ENCODE results near the gene IFIT1B. TPM values are rescaled to one million over a fixed set of nuclear protein-coding genes. Genes with fewer than 3 reads are reported as not detected.
A peak's percentile ranks its signal among the peaks of the same experiment; 100 is the strongest.
"Not testable (repeated sequence)": the region's sequence is repeated elsewhere in the genome, so short reads cannot be mapped to it uniquely, and the experiment has no call there.

IFIT1B gene
- total and polyA plus RNA-seq, 2 donors, result 0.07 to 0.38 TPM

DNA sequence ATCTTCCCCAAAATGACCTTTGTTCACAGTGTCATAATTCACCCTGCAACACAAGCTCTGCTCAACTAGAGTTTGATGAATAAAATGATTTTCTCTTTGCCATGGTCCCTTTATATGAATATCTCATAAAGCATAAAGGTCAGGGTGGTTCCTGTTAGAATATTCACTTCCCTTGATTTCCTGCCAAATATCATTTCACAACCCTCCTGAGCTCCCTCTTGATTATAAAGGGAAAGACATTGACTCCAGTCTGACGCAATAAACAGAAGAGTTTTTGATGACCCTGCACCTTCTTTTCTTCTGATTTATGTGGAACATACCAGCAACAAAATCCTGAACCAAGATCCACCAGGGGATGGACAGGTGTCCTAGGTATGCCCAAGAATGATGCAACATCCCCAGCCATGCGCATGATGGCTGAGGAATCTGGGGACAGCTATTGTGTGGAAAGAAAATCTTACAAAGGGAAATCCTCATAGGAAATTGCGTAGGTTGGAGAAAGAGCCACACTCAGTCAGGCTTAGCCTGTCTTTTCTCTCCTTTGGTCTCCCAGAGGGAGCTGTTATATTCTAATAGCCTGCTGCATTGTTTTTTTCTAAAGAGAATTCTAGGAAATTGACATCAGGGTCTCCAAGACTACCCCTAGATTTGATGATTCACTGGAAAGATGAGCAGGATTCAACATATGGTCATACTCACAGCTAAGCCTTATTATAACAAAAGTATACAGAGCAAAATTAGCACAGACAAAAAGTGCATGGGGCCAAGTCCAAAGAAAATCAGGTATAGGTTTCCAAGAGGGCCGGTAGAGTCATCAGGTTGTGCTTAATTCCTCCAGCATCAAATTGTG, 31.2 kb upstream of the IFIT1B start:
- Histone ChIP-seq H3K27me3 (ENCODE audit: control insufficient read depth in 2 of 2, insufficient read depth in 1 of 2, low read length in 1 of 2) (no peaks in the 10 kb centered on the region), H3K36me3 (ENCODE audit: control insufficient read depth in 2 of 2, insufficient read depth in 2 of 2, low read length in 1 of 2) (no peaks in the 10 kb centered on the region), H3K4me1 (ENCODE audit: control insufficient read depth in 2 of 2, insufficient read depth in 2 of 2, low read length in 2 of 2) (peaks cover 0 to 10% of the 10 kb centered on the region in 2 donors), H3K9me3 (ENCODE audit: control insufficient read depth in 2 of 2, insufficient read depth in 1 of 2, low read length in 1 of 2) (no peaks in the 10 kb centered on the region), H3K4me3 (ENCODE audit: low read length in 2 of 2) (no peak overlapping the region), H3K27ac (ENCODE audit: low read depth in 1 of 2, low read length in 1 of 2) (no peak overlapping the region)
- DNase-seq (ENCODE audit: low read depth in 6 of 9, low spot score in 9 of 9), result no peak
- 96% methylated on average over 4 of the region's 4 CpGs for WGBS

DNA sequence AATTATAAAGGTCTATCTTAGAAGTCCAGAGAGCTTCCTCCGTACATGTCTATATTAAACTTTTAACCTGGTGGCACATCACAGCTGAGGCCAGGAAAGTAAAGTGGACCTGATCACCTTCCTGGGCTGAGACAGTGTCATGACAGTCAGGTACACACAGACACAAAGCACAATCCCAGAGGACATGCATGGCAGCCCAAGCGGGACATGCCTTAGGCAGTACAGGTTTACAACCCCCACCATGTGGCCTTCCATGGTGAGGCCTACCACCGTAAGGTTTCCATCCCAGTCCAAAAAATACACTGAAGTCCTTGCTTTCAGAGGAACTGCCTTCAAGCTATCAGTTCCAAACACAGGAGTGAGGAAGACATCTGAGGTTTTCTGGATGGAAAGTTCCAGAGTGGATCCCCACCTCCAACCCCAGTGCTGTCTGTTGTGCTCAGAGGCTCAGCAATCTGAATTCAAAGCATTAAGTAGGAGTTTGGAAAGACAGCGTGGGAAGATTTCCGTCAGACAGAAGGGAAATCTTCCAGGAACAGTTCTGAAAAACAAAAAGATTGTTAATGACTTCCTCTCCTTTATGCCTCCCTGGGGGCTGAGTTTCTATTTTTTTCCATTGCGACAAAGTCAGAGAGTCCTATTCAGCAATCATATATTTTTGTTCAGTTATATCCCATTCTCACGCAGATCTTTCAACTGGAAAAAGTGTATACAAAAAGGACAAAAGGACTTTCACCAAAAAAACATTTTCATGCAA, 30.0 kb upstream of the IFIT1B start:
- no peak overlapping the region for H3K4me3 ChIP-seq (ENCODE audit: low read length in 2 of 2)
- no peak for DNase-seq (ENCODE audit: low read depth in 6 of 9, low spot score in 9 of 9)
- no peaks in the 10 kb centered on the region for H3K36me3 ChIP-seq (ENCODE audit: control insufficient read depth in 2 of 2, insufficient read depth in 2 of 2, low read length in 1 of 2)
- H3K9me3 ChIP-seq (ENCODE audit: control insufficient read depth in 2 of 2, insufficient read depth in 1 of 2, low read length in 1 of 2), result no peaks in the 10 kb centered on the region
- WGBS, result 96% methylated on average over 7 of the region's 7 CpGs
- peaks cover 0 to 11% of the 10 kb centered on the region in 2 donors for H3K4me1 ChIP-seq (ENCODE audit: control insufficient read depth in 2 of 2, insufficient read depth in 2 of 2, low read length in 2 of 2)
- no peak overlapping the region for H3K27ac ChIP-seq (ENCODE audit: low read depth in 1 of 2, low read length in 1 of 2)
- no peaks in the 10 kb centered on the region for H3K27me3 ChIP-seq (ENCODE audit: control insufficient read depth in 2 of 2, insufficient read depth in 1 of 2, low read length in 1 of 2)

DNA sequence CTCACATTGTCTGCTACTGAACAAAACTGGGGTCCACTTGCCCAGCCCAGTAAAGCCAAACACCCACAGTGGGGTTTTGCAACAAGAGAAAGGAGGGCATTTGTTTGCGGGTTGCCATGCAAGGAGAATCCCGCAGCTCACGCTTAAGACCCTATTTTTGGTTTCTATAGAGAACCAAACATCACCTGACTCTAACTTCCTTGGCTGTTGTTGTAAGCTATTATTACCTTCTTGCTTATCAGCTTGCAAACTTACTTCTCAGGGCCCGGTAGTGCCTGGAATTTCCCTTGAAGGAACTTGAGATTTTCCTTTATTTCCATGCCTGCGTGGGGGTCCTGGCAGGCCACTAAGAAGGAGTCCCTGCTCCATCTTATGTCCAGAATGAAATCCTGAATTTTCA, 29.4 kb upstream of the IFIT1B start:
- Histone ChIP-seq H3K36me3 (ENCODE audit: control insufficient read depth in 2 of 2, insufficient read depth in 2 of 2, low read length in 1 of 2) (no peaks in the 10 kb centered on the region), H3K4me3 (ENCODE audit: low read length in 2 of 2) (no peak overlapping the region), H3K4me1 (ENCODE audit: control insufficient read depth in 2 of 2, insufficient read depth in 2 of 2, low read length in 2 of 2) (peaks cover 0 to 11% of the 10 kb centered on the region in 2 donors), H3K9me3 (ENCODE audit: control insufficient read depth in 2 of 2, insufficient read depth in 1 of 2, low read length in 1 of 2) (no peaks in the 10 kb centered on the region), H3K27ac (ENCODE audit: low read depth in 1 of 2, low read length in 1 of 2) (no peak overlapping the region), H3K27me3 (ENCODE audit: control insufficient read depth in 2 of 2, insufficient read depth in 1 of 2, low read length in 1 of 2) (no peaks in the 10 kb centered on the region)
- 87% methylated on average over 5 of the region's 5 CpGs for WGBS
- DNase-seq (ENCODE audit: low read depth in 6 of 9, low spot score in 9 of 9), result no peak

DNA sequence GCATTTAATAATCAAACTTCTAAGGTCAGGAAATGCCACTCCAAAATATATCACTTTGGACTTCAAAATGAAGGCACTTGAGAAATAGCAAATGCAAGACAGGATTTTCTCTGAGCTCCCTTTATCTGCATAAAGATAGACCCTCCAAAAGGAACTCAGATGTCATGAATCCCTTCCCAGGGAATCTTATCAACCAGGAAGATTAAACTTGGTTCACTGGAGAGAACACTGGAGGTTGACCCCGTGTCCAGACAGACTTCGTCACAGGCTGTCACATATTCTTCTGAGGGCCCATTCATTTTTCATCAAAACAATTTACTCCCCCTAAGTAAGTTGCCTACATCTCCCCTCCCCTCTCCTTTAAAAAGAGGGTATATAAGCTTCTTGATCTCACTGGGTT, 28.9 kb upstream of the IFIT1B start:
- DNase-seq (ENCODE audit: low read depth in 6 of 9, low spot score in 9 of 9), result no peak
- Histone ChIP-seq H3K4me1 (ENCODE audit: control insufficient read depth in 2 of 2, insufficient read depth in 2 of 2, low read length in 2 of 2) (peaks cover 0 to 11% of the 10 kb centered on the region in 2 donors), H3K36me3 (ENCODE audit: control insufficient read depth in 2 of 2, insufficient read depth in 2 of 2, low read length in 1 of 2) (no peaks in the 10 kb centered on the region), H3K9me3 (ENCODE audit: control insufficient read depth in 2 of 2, insufficient read depth in 1 of 2, low read length in 1 of 2) (no peaks in the 10 kb centered on the region), H3K27me3 (ENCODE audit: control insufficient read depth in 2 of 2, insufficient read depth in 1 of 2, low read length in 1 of 2) (no peaks in the 10 kb centered on the region), H3K4me3 (ENCODE audit: low read length in 2 of 2) (no peak overlapping the region), H3K27ac (ENCODE audit: low read depth in 1 of 2, low read length in 1 of 2) (no peak overlapping the region)
- 96% methylated on average over 2 of the region's 2 CpGs for WGBS

DNA sequence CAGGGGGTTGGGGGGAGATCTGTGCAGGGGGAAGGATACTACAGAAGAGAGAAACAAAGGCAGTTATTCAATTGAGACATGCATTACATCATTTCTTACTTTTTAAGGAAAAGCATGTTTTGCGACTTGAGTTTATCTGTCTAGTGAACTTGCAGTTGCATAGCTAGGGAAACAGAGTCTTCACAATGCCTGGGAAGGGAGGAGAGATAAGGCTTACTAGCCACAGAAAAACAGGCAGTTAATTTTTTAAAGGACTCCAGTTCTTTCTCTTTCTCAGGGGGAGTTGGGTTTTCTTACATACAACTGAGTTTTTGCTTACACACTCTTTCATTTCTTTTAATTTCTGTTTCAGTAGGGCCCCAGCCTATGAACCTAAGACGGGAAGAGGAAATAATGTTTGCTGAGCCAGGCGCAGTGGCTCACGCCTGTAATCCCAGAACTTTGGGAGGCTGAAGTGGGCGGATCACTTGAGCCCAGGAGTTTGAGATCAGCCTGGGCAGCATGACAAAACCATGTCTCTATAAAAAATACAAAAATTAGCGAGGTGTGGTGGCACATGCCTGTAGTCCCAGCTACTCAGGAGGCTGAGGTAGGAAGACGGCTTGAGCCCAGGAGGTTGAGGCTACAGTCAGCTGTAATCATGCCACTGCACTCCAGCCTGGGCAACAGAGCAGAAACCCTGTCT, 27.1 kb upstream of the IFIT1B start:
- not testable (repeated sequence) for DNase-seq (ENCODE audit: low read depth in 6 of 9, low spot score in 9 of 9); H3K9me3 ChIP-seq (ENCODE audit: control insufficient read depth in 2 of 2, insufficient read depth in 1 of 2, low read length in 1 of 2); H3K36me3 ChIP-seq (ENCODE audit: control insufficient read depth in 2 of 2, insufficient read depth in 2 of 2, low read length in 1 of 2); H3K4me3 ChIP-seq (ENCODE audit: low read length in 2 of 2); H3K27me3 ChIP-seq (ENCODE audit: control insufficient read depth in 2 of 2, insufficient read depth in 1 of 2, low read length in 1 of 2)
- Histone ChIP-seq H3K4me1 (ENCODE audit: control insufficient read depth in 2 of 2, insufficient read depth in 2 of 2, low read length in 2 of 2) (peaks cover 0 to 11% of the 10 kb centered on the region in 2 donors), H3K27ac (ENCODE audit: low read depth in 1 of 2, low read length in 1 of 2) (peak overlapping the region in 1 of 2 donors; percentile 66)
- WGBS, result 63% methylated on average over 7 of the region's 7 CpGs

DNA sequence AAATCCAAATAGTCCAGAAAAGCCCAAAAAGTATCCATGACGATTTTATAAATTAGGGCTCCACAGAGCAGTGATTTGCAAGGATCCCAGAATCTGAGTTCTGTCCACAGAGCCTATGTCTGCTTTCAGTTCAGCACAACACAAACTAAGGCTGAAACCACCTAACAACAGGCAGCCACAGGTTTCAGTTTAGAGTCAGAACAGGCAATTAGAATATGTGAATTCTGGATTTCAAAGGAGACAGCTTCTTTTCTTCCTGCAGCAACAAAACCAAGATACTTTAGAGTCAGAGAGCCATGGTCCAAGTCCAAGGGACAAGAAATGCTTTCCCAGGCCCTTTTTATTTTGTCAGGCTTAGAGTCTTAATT, 26.5 kb upstream of the IFIT1B start:
- peak in 1 of 9 donors; percentile 21 for DNase-seq (ENCODE audit: low read depth in 6 of 9, low spot score in 9 of 9)
- Histone ChIP-seq H3K27ac (ENCODE audit: low read depth in 1 of 2, low read length in 1 of 2) (peak overlapping the region in 1 of 2 donors; percentile 55), H3K36me3 (ENCODE audit: control insufficient read depth in 2 of 2, insufficient read depth in 2 of 2, low read length in 1 of 2) (no peaks in the 10 kb centered on the region), H3K27me3 (ENCODE audit: control insufficient read depth in 2 of 2, insufficient read depth in 1 of 2, low read length in 1 of 2) (no peaks in the 10 kb centered on the region), H3K4me3 (ENCODE audit: low read length in 2 of 2) (no peak overlapping the region), H3K9me3 (ENCODE audit: control insufficient read depth in 2 of 2, insufficient read depth in 1 of 2, low read length in 1 of 2) (no peaks in the 10 kb centered on the region), H3K4me1 (ENCODE audit: control insufficient read depth in 2 of 2, insufficient read depth in 2 of 2, low read length in 2 of 2) (peaks cover 0 to 11% of the 10 kb centered on the region in 2 donors)
- 88% methylated on average over 1 of the region's 1 CpG for WGBS

DNA sequence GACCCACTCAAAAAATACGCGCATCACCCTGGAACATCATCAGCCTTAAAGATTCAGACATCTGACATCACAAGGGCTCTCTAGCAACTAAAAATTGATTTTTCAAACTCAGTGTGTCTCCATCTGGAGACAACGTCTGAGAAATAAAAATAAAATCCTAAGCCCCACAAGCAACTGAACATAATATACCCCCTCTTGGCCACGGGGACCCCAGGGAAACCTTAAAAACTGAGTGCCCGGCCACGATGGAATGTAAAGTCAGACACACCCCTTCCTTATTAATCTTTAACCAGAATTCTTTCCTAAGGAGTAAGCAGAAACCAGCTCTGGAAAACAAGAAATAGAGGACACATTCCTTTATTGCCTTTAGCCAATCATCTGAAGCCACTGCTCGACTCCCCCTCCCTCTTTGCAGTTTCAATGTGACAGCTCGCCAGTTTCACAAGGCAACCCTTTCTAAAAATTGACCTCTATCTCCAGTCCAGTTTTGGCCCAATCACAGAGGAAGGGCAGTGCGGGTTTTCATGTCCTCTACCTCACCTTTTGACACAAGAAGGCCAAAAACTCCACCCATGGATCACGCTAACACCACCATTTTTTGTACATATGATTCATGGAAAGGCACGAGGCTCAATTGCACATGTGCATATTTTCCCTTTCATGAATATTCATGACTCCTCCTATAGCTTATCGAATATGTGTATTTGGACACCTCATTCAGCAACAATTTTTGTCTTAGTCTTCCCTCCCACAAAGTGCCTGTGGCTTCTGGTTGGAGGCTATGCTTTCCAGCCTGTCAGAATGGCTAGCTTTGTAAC, 25.9 kb upstream of the IFIT1B start:
- WGBS, result 94% methylated on average over 12 of the region's 12 CpGs
- Histone ChIP-seq H3K9me3 (ENCODE audit: control insufficient read depth in 2 of 2, insufficient read depth in 1 of 2, low read length in 1 of 2) (no peaks in the 10 kb centered on the region), H3K4me3 (ENCODE audit: low read length in 2 of 2) (no peak overlapping the region), H3K27ac (ENCODE audit: low read depth in 1 of 2, low read length in 1 of 2) (peak overlapping the region in 1 of 2 donors; percentile 55), H3K27me3 (ENCODE audit: control insufficient read depth in 2 of 2, insufficient read depth in 1 of 2, low read length in 1 of 2) (no peaks in the 10 kb centered on the region), H3K4me1 (ENCODE audit: control insufficient read depth in 2 of 2, insufficient read depth in 2 of 2, low read length in 2 of 2) (peaks cover 0 to 11% of the 10 kb centered on the region in 2 donors), H3K36me3 (ENCODE audit: control insufficient read depth in 2 of 2, insufficient read depth in 2 of 2, low read length in 1 of 2) (no peaks in the 10 kb centered on the region)
- no peak for DNase-seq (ENCODE audit: low read depth in 6 of 9, low spot score in 9 of 9)

DNA sequence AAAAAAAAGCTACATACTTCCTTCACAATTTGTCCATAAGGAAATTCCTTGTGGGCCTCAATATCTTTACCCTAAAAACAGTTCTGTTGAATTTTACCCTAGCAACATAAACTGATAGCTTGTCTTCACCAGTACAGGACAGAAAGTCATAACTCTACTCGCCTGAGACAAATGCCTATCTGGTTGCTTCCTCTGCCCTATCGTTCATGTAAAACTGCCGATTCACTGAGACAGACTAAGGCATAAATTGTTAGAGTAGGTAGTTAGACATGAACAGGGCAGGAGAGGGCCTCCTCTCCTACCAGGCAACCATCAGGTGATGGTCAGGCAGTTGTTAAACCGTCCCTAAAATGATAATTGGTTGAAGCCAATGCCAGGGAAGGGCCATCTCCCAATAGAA, 25.1 kb upstream of the IFIT1B start:
- Histone ChIP-seq H3K9me3 (ENCODE audit: control insufficient read depth in 2 of 2, insufficient read depth in 1 of 2, low read length in 1 of 2) (no peaks in the 10 kb centered on the region), H3K4me1 (ENCODE audit: control insufficient read depth in 2 of 2, insufficient read depth in 2 of 2, low read length in 2 of 2) (peaks cover 0 to 9% of the 10 kb centered on the region in 2 donors), H3K36me3 (ENCODE audit: control insufficient read depth in 2 of 2, insufficient read depth in 2 of 2, low read length in 1 of 2) (no peaks in the 10 kb centered on the region), H3K27ac (ENCODE audit: low read depth in 1 of 2, low read length in 1 of 2) (no peak overlapping the region), H3K4me3 (ENCODE audit: low read length in 2 of 2) (no peak overlapping the region), H3K27me3 (ENCODE audit: control insufficient read depth in 2 of 2, insufficient read depth in 1 of 2, low read length in 1 of 2) (no peaks in the 10 kb centered on the region)
- 80% methylated on average over 4 of the region's 4 CpGs for WGBS
- no peak for DNase-seq (ENCODE audit: low read depth in 6 of 9, low spot score in 9 of 9)
